Transverse colon (tissue), 4 donors: ENCODE results near the gene DEF6. TPM values are rescaled to one million over a fixed set of nuclear protein-coding genes. Genes with fewer than 3 reads are reported as not detected.
A peak's percentile ranks its signal among the peaks of the same experiment; 100 is the strongest.

Experiments
- DNase-seq: peaks from one replicate; pipeline ENCODE4 v3.0.0-alpha.2; 2019
- H3K27ac ChIP-seq, 4 donors: fragments of 200-600 bp; sonication (generic); 2 replicates each; pipeline ENCODE4 v1.5.1; 2016 to 2018; ENCODE audit warnings: inconsistent platforms in 4 of 4
- H3K27me3 ChIP-seq: fragments of 200-600 bp; sonication (generic); 2 replicates; pipeline ENCODE4 v1.5.1; 2017; ENCODE audit warnings: inconsistent platforms
- H3K36me3 ChIP-seq, 4 donors: fragments of 200-600 bp; sonication (generic); 2 replicates each; pipeline ENCODE4 v1.5.1; 2017 to 2019; ENCODE audit warnings: inconsistent platforms in 4 of 4
- H3K4me1 ChIP-seq, 4 donors: fragments of 200-600 bp; sonication (generic); 2 replicates each; pipeline ENCODE4 v1.5.1; 2017 to 2020; ENCODE audit warnings: inconsistent platforms in 4 of 4
- H3K4me3 ChIP-seq, 4 donors: fragments of 200-600 bp; sonication (generic); 1 replicate in 1 of 4; 2 replicates in 3 of 4; pipeline versions ENCODE4 v1.5.1 to v1.6.1; 2017 to 2019; ENCODE audit warnings: inconsistent platforms in 4 of 4
- H3K9me3 ChIP-seq, 2 donors: fragments of 200-600 bp; sonication (generic); 2 replicates each; pipeline ENCODE4 v1.5.1; 2017 to 2019; ENCODE audit warnings: inconsistent platforms in 2 of 2
- CTCF ChIP-seq, 5 experiments: fragments of 200-600 bp in 3 of 5; fragments of 450-650 bp in 2 of 5; sonication (generic) in 3 of 5; IDR thresholded peaks; 1 replicate in 2 of 5; 2 replicates in 3 of 5; pipeline ENCODE4 v1.5.1; 2016 to 2017; ENCODE audit warnings: antibody characterized with exemption in 5 of 5, inconsistent platforms in 3 of 5, mild to moderate bottlenecking in 2 of 5, moderate library complexity in 1 of 5
- EP300 ChIP-seq: sonication (generic); formaldehyde crosslinking; IDR thresholded peaks from one replicate; pipeline ENCODE4 v1.6.1; 2017; ENCODE audit warnings: antibody characterized with exemption, low read depth
- POLR2A ChIP-seq: fragments of 450-650 bp; IDR thresholded peaks from one replicate; pipeline ENCODE4 v1.6.1; 2016; ENCODE audit warnings: antibody characterized with exemption, mild to moderate bottlenecking, moderate library complexity
- POLR2AphosphoS5 ChIP-seq, 3 donors: sonication (generic); formaldehyde crosslinking; IDR thresholded peaks; one replicate each; pipeline ENCODE4 v1.6.1; 2016; ENCODE audit warnings: antibody characterized with exemption in 3 of 3
- WGBS, 2 donors: methylation state at CpG; one replicate each; pipeline ENCODE4 v1.1.5; 2018; ENCODE audit warnings: low coverage in 1 of 2; 5-methylcytosine and 5-hydroxymethylcytosine counted together
- in situ Hi-C, 4 donors: fragments of 200-750 bp; cut with MboI; loops; one replicate each; pipeline versions ENCODE4 v1.15.0 to v1.15.1; 2017; ENCODE audit warnings: low sequenced_read_pairs in 3 of 4, low pct_ligation_motif_present in 1 of 4, low pct_unique_long_range_greater_than_20kb in 1 of 4
- intact Hi-C: fragments of 100-400 bp; cut with DNase I; formaldehyde crosslinking; loops from one replicate; pipeline ENCODE4 v1.15.1; 2023; ENCODE audit warnings: low total_unique reads
- total RNA-seq, 4 donors: library from RNA; depleted of rRNA; stranded (reverse); fragments of >200 nt; gene quantifications; one replicate each; pipeline ENCODE4 v1.1.0, GENCODE V29; 2016

DEF6 gene
- total RNA-seq, 4 donors from 2014 or later: 2.6 to 24.5 (median 6.8) TPM

GRCh38 chr6:35259948-35260590 is 37.5 kb upstream of the DEF6 start:
- Histone ChIP-seq H3K27me3 (no peaks in the 10 kb centered on the region), H3K36me3 (no peaks in the 10 kb centered on the region), H3K9me3 (no peaks in the 10 kb centered on the region), H3K4me3 (peak overlapping the region; percentile 83 to 87 (median 86)), H3K27ac (peak overlapping the region; percentile 92 to 96 (median 94)), H3K4me1 (peaks cover 5 to 22% (median 14%) of the 10 kb centered on the region in 4 donors)
- DNase-seq: peak; percentile 80
- 6 to 11% methylated on average over 8 to 23 of the region's 23 CpGs for WGBS, 2 donors
- intact Hi-C loops (no loop called here), in situ Hi-C loops (no loop called here)
- TF ChIP-seq EP300 (no peak), POLR2AphosphoS5 (IDR thresholded peaks at IDR 0.05) (no peak), POLR2A (no peak)

GRCh38 chr6:35260591-35261570 is 36.7 kb upstream of the DEF6 start:
- peak overlapping the region; percentile 92 to 96 (median 94) for H3K27ac ChIP-seq
- DNase-seq: no peak
- no peak for TF ChIP-seq POLR2A
- TF ChIP-seq POLR2AphosphoS5 (IDR thresholded peaks at IDR 0.05): no peak
- no peak for TF ChIP-seq CTCF (IDR thresholded peaks at IDR 0.05)
- no peak for TF ChIP-seq EP300
- H3K27me3 ChIP-seq: no peaks in the 10 kb centered on the region
- H3K9me3 ChIP-seq: no peaks in the 10 kb centered on the region
- intact Hi-C loops: no loop called here
- WGBS, 2 donors: 81 to 83% methylated on average over 4 to 6 of the region's 6 CpGs
- H3K36me3 ChIP-seq: no peaks in the 10 kb centered on the region
- in situ Hi-C loops: no loop called here
- H3K4me1 ChIP-seq: peaks cover 5 to 22% (median 14%) of the 10 kb centered on the region in 4 donors
- H3K4me3 ChIP-seq: peak overlapping the region in 1 of 4 donors; percentile 87

GRCh38 chr6:35262596-35262995 is 35.0 kb upstream of the DEF6 start:
- no peaks in the 10 kb centered on the region for H3K27me3 ChIP-seq
- intact Hi-C loops (no loop called here), in situ Hi-C loops (no loop called here)
- no peaks in the 10 kb centered on the region for H3K36me3 ChIP-seq
- H3K4me3 ChIP-seq: no peak overlapping the region
- no peak overlapping the region for H3K27ac ChIP-seq
- TF ChIP-seq CTCF (IDR thresholded peaks at IDR 0.05): no peak
- TF ChIP-seq EP300: no peak
- TF ChIP-seq POLR2AphosphoS5 (IDR thresholded peaks at IDR 0.05): no peak
- no peak for TF ChIP-seq POLR2A
- no peak for DNase-seq
- peaks cover 5 to 22% (median 14%) of the 10 kb centered on the region in 4 donors for H3K4me1 ChIP-seq
- 70 to 85% methylated on average over 1 to 2 of the region's 2 CpGs for WGBS, 2 donors
- H3K9me3 ChIP-seq: no peaks in the 10 kb centered on the region

- H3K4me3 ChIP-seq: no peak overlapping the region
- DNase-seq: no peak
- in situ Hi-C loops: no loop called here
- H3K27me3 ChIP-seq: no peaks in the 10 kb centered on the region
- H3K4me1 ChIP-seq: peaks cover 0 to 9% (median 5%) of the 10 kb centered on the region in 4 donors
- TF ChIP-seq CTCF (IDR thresholded peaks at IDR 0.05): no peak
- TF ChIP-seq EP300: no peak
- TF ChIP-seq POLR2AphosphoS5 (IDR thresholded peaks at IDR 0.05): no peak
- no peak for TF ChIP-seq POLR2A
- intact Hi-C loops: no loop called here
- no peaks in the 10 kb centered on the region for H3K9me3 ChIP-seq
- H3K36me3 ChIP-seq: no peaks in the 10 kb centered on the region
- no peak overlapping the region for H3K27ac ChIP-seq
These were observed 32.9 kb upstream of the DEF6 start for GRCh38 chr6:35264550-35265274.
